HuH-7.5 (cell line): ENCODE results near the gene SMIM36.
"Not testable (repeated sequence)": the region's sequence is repeated elsewhere in the genome, so short reads cannot be mapped to it uniquely, and the experiment has no call there.

Experiments used
- DNase-seq: peaks from one replicate; pipeline ENCODE4 v3.0.0; 2011; ENCODE audit warnings: low spot score

The SMIM36 gene

DNA sequence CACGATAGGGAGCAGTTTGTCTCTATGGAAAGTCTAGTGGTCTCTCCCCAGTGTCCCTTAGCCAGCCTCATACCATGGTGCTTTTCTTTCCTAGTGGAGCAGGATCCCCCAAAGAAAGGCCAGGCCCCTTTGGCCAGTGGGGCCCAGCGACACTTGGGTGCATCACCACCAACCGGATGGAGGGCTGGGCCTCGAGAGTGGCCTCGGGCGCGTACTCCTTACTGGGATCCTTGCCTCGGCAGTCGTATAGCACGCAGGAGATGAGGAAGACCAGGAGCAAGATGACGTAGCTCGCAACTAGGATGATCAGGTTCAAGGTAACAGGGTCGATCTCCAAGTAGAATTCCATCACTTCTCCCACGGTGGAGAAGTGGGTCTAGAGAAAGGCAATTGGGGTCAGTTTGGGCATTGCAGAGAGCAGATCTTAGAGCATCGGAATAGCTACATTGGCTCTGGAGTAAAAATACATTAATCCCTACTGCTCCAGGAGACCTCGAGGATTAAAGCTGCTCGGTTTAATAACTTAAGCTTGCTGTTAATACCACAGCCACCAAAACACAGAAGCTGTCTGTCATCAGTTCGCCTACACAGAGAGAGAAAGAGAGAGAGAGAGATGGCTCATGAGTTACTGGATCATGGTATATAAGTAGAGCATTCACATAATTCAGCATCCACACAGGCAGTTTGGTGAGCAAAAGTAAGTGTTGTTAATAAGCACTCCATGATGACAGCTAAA is at the start of gene SMIM36:
Gene SMIM36, minus strand, starts transcription at position 467 of the 736 bp plus-strand sequence.
- no peak for DNase-seq

GRCh38 chr17:55555772-55556171 is 44.5 kb upstream of the SMIM36 start:
- no peak for DNase-seq

- DNase-seq = peak; percentile 33
Observed at GRCh38 chr17:55549140-55549539, 37.9 kb upstream of the SMIM36 start.

DNA sequence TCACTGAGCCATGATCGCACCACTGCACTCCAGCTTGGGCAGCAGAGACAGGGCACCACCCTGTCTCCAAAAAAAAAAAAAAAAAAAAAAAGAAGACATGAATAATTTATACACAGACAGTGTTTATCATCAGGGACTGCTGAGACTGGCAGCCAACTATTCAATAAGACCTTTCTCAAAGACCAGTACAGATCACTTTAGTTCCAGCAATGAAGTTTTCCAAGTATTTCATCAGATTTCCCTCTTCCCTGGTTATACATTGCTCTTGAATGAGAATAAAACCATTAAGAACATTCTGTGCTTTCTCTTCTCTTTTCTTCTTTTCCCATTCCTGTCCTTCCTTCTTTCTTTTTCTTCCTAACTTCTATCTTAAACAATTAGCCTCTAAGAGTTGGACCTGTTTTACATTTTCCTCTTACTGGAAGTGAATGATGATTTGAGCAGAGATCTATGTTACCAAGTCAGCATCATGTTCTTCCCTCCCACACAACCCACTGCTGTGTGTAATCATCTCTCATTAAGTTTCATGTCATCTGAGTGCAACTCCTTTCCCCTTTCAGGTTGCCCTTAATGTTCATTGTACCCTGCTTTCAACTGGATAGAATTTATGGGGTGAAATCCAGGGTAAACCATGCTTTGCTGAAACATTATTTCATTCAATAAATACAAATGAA is 35.9 kb upstream of the SMIM36 start:
- DNase-seq = no peak

- no peak for DNase-seq
Observed at GRCh38 chr17:55546481-55546880, 35.2 kb upstream of the SMIM36 start.

- DNase-seq = no peak
Observed at GRCh38 chr17:55545806-55546205, 34.6 kb upstream of the SMIM36 start.

- no peak for DNase-seq
Observed at GRCh38 chr17:55543709-55544108, 32.5 kb upstream of the SMIM36 start.

GRCh38 chr17:55540414-55541091 is 29.3 kb upstream of the SMIM36 start:
- no peak for DNase-seq

DNA sequence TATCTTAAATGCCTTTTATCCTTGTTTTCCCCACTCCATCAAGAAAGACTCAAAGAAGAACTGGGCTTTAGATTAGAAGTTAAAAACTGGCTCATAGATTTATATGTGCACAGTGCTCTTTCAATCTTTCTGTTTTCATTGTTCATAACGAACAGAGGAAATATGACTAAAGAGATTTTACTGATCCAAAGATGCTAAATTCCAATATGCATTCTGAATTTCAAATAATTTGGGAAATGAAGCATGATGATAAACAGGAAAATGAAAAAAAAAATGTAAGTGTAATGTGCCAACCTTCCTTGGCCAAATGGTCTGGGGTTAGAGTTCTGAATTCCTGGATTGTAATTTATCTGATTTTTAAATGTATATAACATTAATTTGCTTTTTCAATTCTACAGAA is 25.0 kb upstream of the SMIM36 start:
- no peak for DNase-seq

GRCh38 chr17:55533608-55534007 is 22.4 kb upstream of the SMIM36 start:
- DNase-seq = no peak

GRCh38 chr17:55532670-55533069 is 21.4 kb upstream of the SMIM36 start:
- DNase-seq = no peak

GRCh38 chr17:55531053-55531728 is 19.9 kb upstream of the SMIM36 start:
- no peak for DNase-seq

DNA sequence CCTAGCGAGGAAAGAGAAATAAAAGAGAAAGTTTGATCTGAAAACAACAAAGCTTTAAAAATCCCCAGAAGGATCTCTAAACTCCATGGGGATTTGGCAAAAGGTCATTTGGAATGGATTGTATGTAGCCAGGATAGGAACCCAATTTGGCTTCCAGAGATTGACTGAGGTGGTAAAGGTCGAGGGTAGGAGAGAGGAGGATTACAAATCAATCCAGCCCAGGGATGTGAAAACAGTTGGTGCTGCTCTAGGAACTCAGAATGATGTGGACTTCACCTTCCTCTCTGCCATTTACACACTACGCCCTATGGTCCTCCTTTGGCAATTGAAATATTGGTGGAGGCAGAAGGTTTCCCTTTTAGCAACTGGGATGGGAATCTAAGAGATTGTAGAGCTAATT is 18.8 kb upstream of the SMIM36 start:
- no peak for DNase-seq

DNA sequence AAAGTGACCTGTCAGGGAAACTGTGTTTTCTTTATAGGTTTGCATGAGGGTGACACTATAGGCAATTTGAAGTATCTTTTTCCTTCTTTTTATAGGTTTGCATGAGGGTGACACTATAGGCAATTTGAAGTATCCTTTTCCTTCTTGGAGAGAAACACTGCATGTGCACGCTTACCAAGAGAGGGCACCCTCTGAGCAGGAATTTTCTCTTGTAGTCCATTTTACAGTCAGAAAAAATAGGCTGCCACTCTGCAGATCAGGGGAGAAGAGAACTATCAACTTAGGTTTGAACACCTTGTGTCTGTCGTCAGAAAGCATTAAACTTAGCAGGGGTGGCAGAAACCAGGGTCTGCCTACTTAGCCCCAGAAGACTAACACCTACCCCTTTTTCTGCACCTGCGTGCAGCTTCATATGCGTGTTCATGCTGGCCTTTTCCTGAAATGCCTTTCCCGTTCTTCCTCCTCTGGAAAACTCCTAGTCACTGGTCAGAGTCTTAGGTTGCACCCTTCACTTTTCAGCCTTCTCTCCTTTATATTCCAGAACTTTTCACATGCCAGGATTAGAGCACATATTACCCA is 16.4 kb upstream of the SMIM36 start:
- peak; percentile 28 for DNase-seq

- DNase-seq = no peak
Observed at GRCh38 chr17:55524440-55525220, 13.4 kb upstream of the SMIM36 start.

GRCh38 chr17:55523032-55523431 is 11.8 kb upstream of the SMIM36 start:
- DNase-seq = not testable (repeated sequence)

DNA sequence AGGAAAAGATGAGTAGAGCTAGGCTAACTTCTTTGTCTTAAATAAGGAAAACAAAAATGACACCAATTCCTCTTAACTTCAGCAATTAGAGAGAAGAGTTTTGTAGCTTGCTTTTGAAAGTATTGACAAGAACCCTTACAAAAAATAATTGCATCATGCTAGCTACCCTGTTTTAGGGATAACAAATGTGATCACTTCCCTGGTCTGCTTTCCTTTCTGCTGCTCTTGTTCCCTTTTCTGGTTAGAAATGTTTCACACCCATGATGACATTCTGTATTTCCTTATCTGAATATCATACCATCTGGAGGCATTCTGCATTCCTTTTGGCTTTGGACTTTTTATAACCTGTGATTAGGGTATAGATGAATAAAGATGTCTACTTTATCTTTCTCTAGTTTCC is 9.9 kb upstream of the SMIM36 start:
- no peak for DNase-seq

DNA sequence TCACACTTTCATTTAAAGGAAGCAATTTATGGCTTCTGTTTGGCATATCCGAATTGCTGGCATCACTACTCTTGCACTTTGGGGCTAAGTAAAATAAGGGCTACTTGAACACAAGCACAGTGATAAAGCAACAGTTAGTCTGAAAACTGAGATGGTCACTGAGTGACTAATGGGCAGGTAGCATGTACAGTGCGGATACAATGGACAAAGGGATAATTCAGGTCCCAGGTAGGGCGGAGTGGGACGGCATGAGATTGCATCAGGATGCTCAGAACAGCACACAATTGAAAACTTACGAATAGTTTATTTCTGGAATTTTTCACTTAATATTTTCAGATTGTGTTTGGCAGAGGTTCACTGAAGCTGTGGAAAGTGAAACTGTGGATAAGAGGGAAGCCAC is 9.2 kb upstream of the SMIM36 start:
- no peak for DNase-seq

GRCh38 chr17:55518510-55518909 is 7.3 kb upstream of the SMIM36 start:
- no peak for DNase-seq

- peak; percentile 27 for DNase-seq
Observed at GRCh38 chr17:55513885-55514590, 2.8 kb upstream of the SMIM36 start.

- DNase-seq = not testable (repeated sequence)
Observed at GRCh38 chr17:55507669-55508068, 3.6 kb downstream of the SMIM36 start.
